ENCODE measurements around the gene RAB31.

The RAB31 gene

DNA sequence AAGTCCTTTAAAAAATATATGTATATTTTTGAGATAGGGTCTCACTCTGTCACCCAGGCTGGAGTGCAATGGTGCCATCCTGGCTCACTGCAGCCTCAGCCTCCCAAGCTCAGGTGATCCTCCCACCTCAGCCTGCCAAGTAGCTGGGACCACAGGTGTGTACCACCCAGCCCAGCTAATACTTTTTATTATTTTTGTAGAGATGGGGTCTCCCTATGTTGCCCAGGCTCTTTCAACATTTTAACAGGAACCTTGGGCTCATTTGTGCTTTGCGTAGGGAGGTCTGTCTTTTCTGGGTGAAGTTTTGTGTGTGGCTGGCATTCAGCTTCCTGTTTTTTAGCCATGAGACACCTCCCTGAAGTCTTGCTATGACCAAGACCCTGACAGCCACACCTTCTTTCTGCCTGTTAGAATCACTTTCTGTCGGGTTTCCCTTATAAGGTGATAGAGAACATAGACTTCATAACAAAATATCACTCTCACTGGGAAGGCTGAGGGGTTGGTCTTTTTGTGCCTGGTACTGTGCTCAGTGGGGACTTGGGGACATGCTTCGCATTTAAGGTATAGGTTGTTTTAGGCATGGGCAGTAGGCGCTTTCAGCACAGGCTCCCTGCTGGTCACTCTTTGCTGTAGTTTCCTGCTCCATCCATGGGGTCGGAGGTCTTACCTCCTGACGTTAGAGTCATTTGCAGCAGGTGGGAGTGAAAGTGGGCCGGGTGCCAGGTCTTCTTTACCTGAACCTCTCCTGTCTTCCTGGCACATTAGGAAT, 3.4 kb downstream of the RAB31 start:
- no peaks in the 10 kb centered on the region for H3K9me3 Mint-ChIP-seq
- peaks cover 82% of the 10 kb centered on the region for H3K4me1 Mint-ChIP-seq (ENCODE audit: low read depth)
- H3K27ac Mint-ChIP-seq = peak overlapping the region; percentile 85
- peaks cover 72% of the 10 kb centered on the region for H3K36me3 Mint-ChIP-seq (ENCODE audit: low read depth)
- intact Hi-C loops (cut with micrococcal nuclease) = loop anchor here (10.0 kb wide), 1 partner anchor 813 kb away; the partner anchor contains the start of gene NAPG
- peak overlapping the region; percentile 96 for H3K4me3 Mint-ChIP-seq
- no peaks in the 10 kb centered on the region for H3K27me3 Mint-ChIP-seq

DNA sequence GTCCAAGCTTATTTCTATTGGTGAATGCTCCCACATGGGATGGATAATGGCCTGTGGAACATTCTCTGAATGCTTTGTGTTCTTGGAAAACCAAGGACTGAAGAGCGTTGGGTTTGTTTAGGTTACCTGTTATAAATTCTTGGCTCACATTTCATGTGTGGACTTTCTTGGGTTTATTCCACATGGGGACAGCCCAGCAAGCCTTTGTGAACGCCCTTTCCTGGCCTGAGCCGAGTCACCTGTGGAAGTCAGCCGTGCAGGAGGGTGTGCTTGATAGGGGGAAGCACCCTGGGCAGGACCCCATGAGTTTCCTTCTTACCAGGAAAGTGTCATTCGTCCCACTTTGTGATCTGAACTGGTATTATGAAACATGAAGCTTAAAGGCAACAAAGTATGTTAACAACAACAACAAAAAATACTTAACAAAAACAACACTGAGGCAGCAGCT, 4.1 kb downstream of the RAB31 start:
- H3K27ac Mint-ChIP-seq = peak overlapping the region; percentile 85
- H3K4me1 Mint-ChIP-seq (ENCODE audit: low read depth) = peaks cover 82% of the 10 kb centered on the region
- H3K36me3 Mint-ChIP-seq (ENCODE audit: low read depth) = peaks cover 77% of the 10 kb centered on the region
- no peaks in the 10 kb centered on the region for H3K9me3 Mint-ChIP-seq
- H3K27me3 Mint-ChIP-seq = no peaks in the 10 kb centered on the region
- intact Hi-C loops (cut with micrococcal nuclease) = loop anchor here (10.0 kb wide), 1 partner anchor 813 kb away; the partner anchor contains the start of gene NAPG
- peak overlapping the region; percentile 96 for H3K4me3 Mint-ChIP-seq

DNA sequence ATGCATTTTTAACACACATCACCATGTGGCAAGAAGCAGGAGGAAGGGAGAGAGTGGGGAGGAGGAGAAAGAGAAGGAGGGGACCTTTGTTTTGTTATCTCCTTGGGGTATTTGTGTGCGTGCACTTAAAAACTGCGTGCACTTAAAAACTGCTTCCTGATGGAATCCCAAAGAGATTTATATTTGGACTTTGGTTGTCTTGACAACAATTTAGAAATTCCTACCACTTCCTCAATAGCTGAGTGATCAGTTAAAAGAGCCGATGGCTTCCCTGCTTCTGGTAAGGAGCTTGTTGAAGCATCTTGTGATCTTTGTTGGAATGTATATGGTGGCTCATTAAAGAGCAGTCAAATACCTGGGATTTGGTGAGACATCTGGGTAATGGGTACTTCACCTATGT, 4.5 kb downstream of the RAB31 start:
- Mint-ChIP-seq H3K4me3 (peak overlapping the region; percentile 96), H3K9me3 (no peaks in the 10 kb centered on the region)
- intact Hi-C loops (cut with micrococcal nuclease) = loop anchor here (10.0 kb wide), 1 partner anchor 812 kb away; the partner anchor contains the start of gene NAPG

DNA sequence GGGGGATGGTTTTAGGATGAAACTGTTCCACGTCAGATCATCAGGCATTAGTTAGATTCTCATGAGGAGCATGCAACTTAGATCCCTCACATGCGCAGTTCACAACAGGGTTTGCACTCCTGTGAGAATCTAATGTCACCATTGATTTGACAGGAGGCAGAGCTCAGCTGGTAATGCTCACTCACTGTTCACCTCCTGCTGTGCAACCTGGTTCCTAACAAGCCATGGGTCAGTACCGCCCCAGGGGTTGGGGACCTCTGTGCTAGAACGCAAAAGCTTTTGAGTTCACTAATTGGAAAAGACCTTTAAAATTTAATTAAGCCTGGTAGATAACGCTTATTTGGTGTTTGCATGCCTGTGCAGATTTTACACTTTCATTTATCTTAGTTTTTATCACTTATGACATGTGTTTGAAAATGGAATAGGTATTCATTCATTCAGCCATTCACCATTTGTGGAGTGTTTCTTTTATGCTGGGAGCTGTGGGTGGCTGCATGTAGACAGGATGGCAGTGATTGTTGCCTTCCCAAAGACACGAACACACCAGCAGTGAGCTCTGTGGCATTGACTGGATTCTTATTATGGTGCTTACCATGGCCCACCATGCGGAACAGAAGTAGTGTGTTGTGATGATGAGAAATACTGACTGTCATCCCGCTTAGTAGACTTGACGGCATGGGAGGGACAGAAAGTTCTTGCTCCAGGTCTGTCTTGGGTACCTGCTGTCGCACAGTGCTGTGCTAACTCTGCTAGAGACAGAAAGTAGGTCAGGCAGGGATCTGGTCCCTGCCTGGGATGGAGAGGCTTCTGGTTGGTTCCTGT, 6.4 kb downstream of the RAB31 start:
- H3K27ac Mint-ChIP-seq = peak overlapping the region; percentile 85
- intact Hi-C loops (cut with micrococcal nuclease) = loop anchor here (10.0 kb wide), 1 partner anchor 810 kb away; the partner anchor contains the start of gene NAPG
- H3K36me3 Mint-ChIP-seq (ENCODE audit: low read depth) = peaks cover 80% of the 10 kb centered on the region
- H3K9me3 Mint-ChIP-seq = no peaks in the 10 kb centered on the region
- H3K27me3 Mint-ChIP-seq = no peaks in the 10 kb centered on the region
- peak overlapping the region; percentile 13 for H3K4me3 Mint-ChIP-seq
- H3K4me1 Mint-ChIP-seq (ENCODE audit: low read depth) = peaks cover 83% of the 10 kb centered on the region

More for the DNA sequence above, 4.5 kb downstream of the RAB31 start:
- Mint-ChIP-seq H3K36me3 (ENCODE audit: low read depth) (peaks cover 82% of the 10 kb centered on the region), H3K4me1 (ENCODE audit: low read depth) (peaks cover 82% of the 10 kb centered on the region), H3K27me3 (no peaks in the 10 kb centered on the region), H3K27ac (peak overlapping the region; percentile 85)

DNA sequence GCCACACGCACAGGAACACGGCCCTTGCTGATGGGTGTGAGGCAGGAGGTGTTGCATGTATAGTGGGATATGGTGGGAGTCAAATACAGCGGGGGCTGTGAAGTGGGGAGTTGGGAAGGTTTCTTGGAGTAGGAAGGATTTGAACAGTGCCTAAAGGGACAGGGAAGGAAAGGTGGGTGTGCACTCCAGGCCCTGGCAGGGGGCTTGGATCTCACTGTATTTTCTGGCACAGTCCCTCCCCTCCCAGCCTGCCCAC, 6.9 kb downstream of the RAB31 start:
- intact Hi-C loops (cut with micrococcal nuclease) = loop anchor here (10.0 kb wide), 1 partner anchor 810 kb away; the partner anchor contains the start of gene NAPG
- H3K4me3 Mint-ChIP-seq = peak overlapping the region; percentile 13
- peaks cover 80% of the 10 kb centered on the region for H3K36me3 Mint-ChIP-seq (ENCODE audit: low read depth)
- H3K9me3 Mint-ChIP-seq = no peaks in the 10 kb centered on the region
- H3K27ac Mint-ChIP-seq = peak overlapping the region; percentile 85
- peaks cover 82% of the 10 kb centered on the region for H3K4me1 Mint-ChIP-seq (ENCODE audit: low read depth)
- H3K27me3 Mint-ChIP-seq = no peaks in the 10 kb centered on the region

DNA sequence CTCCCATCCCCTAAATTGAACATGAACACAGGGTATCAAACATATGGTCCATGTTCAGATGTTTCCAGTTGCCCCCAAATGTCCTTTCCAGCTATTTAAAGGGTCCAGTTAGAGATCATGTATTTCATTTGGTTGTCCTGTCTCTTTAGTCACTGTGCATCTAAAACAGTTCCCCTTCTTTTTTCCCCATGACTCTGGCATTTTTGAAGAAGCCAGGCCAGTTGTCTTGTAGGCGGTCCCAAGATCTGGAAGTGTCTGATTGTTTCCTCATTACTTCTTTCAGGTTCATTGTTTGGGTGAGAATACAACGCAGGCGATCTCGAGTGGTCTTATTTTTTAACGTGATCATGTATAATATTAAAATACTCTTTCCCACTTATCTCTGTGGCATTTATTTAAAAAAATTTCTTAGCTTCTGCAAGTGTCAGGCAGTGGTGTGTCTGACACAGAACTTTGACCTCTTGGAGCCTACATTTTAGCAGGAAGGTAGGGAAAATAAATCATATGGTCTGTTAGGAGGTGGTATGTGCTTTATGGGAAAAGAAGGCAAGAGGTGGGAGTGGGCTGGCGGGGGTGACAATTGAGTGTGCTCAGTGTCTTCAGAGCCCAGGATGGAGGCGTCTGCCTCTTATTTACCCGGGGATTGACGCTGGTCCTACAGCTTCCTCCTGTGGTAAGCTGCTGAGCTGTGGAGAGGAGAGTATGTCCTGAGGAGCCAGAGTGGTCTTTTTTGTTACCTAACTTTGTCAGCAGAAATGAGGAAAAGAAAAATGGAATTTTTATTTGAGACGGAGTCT, 8.1 kb downstream of the RAB31 start:
- no peaks in the 10 kb centered on the region for H3K9me3 Mint-ChIP-seq
- peak overlapping the region; percentile 85 for H3K27ac Mint-ChIP-seq
- H3K27me3 Mint-ChIP-seq = no peaks in the 10 kb centered on the region
- peak overlapping the region; percentile 58 for H3K4me3 Mint-ChIP-seq
- peaks cover 82% of the 10 kb centered on the region for H3K4me1 Mint-ChIP-seq (ENCODE audit: low read depth)
- H3K36me3 Mint-ChIP-seq (ENCODE audit: low read depth) = peaks cover 81% of the 10 kb centered on the region
- intact Hi-C loops (cut with micrococcal nuclease) = loop anchor here (10.0 kb wide), 1 partner anchor 809 kb away; the partner anchor contains the start of gene NAPG

DNA sequence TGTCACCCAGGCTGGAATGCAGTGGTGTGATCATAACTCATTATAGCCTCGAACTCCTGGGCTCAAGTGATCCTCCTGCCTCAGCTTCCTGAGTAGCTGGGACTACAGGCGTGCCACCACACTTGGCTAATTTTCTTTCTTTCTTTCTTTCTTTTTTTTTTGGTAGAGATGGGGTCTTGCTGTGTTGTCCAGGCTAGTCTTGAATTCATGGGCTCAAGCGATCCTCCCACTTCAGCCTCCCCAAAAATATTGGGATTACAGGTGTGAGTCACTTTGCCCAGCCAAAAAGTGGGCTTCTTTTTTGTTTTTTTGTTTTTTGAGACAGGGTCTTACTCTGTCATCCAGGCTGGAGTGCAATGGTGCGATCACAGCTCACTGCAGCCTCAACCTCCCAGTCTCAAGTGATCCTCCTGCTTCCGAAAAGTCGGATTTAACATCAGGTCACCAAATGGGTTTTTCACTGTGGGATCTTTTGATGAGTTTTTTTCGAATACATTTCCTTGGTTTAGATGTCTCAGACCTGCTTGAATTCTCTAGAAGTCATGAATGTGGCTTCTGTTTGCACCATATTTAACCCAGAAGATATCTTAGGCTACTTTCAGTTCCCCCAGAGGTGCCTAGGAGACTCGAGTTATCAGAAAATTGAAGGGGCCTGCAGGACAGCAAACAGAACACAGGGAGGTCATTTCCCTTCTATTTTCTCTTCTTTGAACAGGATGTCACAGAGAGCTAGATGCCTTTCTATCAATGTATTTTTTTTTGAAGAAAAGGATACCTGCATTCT, 8.9 kb downstream of the RAB31 start:
- H3K4me1 Mint-ChIP-seq (ENCODE audit: low read depth) = peaks cover 82% of the 10 kb centered on the region
- H3K9me3 Mint-ChIP-seq = no peaks in the 10 kb centered on the region
- H3K4me3 Mint-ChIP-seq = peak overlapping the region; percentile 58
- intact Hi-C loops (cut with micrococcal nuclease) = loop anchor here (10.0 kb wide), 1 partner anchor 808 kb away; the partner anchor contains the start of gene NAPG
- peak overlapping the region; percentile 85 for H3K27ac Mint-ChIP-seq
- H3K36me3 Mint-ChIP-seq (ENCODE audit: low read depth) = peaks cover 82% of the 10 kb centered on the region
- no peaks in the 10 kb centered on the region for H3K27me3 Mint-ChIP-seq

DNA sequence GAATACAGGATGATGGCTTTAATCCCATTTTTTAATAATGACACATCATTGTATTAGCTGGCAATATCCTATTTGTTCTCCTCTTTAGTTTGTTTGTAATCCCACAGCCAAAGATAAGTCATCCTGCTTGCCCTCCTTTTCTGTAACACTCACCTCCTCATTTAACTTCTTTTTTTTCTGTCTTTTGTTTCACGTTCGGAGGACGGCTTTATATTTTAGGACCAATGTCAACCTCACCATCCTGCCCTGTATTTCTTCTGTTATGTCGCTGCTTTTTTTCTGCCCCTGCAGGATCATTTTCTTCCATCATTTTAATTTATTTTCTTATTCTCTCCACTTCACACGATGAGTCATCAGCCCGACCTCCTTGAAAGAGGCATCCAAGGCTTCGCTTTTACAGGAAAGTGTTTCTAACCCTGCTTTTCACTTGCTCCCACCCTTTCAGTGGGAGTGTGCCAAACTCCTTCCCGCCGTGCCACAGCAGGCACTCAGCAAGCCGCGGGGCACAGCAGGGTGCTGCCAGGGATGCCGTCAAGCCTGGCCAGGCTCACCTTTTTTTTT, 11.4 kb downstream of the RAB31 start:
- no peaks in the 10 kb centered on the region for H3K27me3 Mint-ChIP-seq
- H3K4me3 Mint-ChIP-seq = no peak overlapping the region
- peaks cover 78% of the 10 kb centered on the region for H3K36me3 Mint-ChIP-seq (ENCODE audit: low read depth)
- no peaks in the 10 kb centered on the region for H3K9me3 Mint-ChIP-seq
- no peak overlapping the region for H3K27ac Mint-ChIP-seq
- intact Hi-C loops (cut with micrococcal nuclease) = loop anchor here (10.0 kb wide), 1 partner anchor 805 kb away; the partner anchor contains the start of gene NAPG
- H3K4me1 Mint-ChIP-seq (ENCODE audit: low read depth) = peaks cover 61% of the 10 kb centered on the region

DNA sequence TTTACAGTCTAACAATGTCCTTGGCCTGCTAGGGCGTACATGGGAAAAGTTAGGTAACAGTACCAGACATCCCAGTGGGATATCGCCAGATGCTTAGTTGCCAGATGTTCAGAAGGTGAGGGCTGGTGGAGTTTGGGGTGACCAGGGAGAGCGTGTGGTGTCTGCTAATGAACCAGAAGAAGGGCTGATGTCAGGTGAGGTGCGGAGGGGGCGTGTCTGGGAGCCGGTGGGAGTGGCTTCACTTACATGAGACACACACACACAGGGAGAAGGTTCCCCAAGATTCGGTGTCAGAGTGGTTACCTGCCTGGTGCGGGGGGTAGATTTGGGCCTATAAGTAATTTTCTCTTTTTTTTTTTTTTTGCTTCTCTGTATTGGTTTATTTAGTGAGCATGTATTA, 12.2 kb downstream of the RAB31 start:
- H3K27me3 Mint-ChIP-seq = no peaks in the 10 kb centered on the region
- H3K36me3 Mint-ChIP-seq (ENCODE audit: low read depth) = peaks cover 77% of the 10 kb centered on the region

DNA sequence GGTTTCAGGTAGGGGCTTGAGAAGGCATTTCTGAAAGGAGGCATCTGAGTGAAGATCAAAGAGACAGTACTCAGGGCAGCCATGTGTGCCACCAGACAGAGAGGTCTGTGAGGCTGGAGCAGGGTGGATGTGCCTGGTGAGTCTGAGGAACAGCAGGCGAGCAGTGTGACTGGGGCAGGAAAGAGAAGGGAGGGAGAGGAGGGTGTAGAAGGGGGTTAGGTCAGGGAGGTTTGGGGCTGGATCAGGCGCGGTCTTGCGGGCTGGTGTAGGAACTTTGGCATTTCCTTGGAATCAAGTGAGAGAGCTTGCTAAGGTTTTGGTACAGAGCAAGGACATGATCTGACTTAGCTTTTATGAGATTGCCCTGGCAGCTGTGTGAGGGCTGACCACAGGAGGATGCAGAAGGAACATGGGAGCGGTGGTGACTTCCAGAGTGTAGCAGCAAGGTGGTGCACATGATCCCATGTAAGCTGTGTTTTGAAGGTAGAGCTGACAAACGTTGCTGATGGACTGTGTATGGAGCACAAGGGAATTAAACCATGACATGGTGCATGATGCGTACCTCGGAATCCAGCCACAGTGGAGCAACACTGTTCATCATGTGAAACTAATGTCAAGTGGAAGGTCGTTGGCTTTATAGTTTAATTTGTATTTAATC, 13.9 kb downstream of the RAB31 start:
- Mint-ChIP-seq H3K27me3 (no peaks in the 10 kb centered on the region), H3K4me1 (ENCODE audit: low read depth) (peaks cover 46% of the 10 kb centered on the region), H3K36me3 (ENCODE audit: low read depth) (peaks cover 81% of the 10 kb centered on the region), H3K27ac (peak overlapping the region; percentile 7), H3K9me3 (no peaks in the 10 kb centered on the region), H3K4me3 (no peak overlapping the region)
- intact Hi-C loops (cut with micrococcal nuclease) = no loop called here

More for the DNA sequence above, 12.2 kb downstream of the RAB31 start:
- Mint-ChIP-seq H3K9me3 (no peaks in the 10 kb centered on the region), H3K27ac (peak overlapping the region; percentile 1), H3K4me1 (ENCODE audit: low read depth) (peaks cover 53% of the 10 kb centered on the region), H3K4me3 (no peak overlapping the region)
- intact Hi-C loops (cut with micrococcal nuclease) = no loop called here

DNA sequence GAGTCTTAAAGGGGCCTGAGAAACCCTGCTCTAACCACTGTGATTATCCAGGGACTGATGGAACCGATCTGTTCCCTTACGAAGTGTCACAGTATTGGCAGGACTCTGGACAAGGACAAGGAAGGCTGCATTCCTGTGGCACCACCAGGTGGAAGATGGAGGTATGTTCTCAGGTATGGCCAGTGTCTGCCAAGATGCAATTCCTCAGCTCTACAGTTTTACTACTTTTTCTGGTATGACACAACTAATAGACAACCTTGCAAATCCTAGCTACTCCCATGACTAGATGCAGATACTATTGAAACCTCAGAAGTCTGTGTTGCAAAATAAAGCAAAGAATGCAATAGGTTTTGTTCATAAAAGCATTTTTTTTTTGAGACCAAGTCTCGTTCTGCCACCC, 14.6 kb downstream of the RAB31 start:
- H3K4me3 Mint-ChIP-seq = no peak overlapping the region
- no peaks in the 10 kb centered on the region for H3K9me3 Mint-ChIP-seq
- H3K36me3 Mint-ChIP-seq (ENCODE audit: low read depth) = peaks cover 78% of the 10 kb centered on the region
- no peaks in the 10 kb centered on the region for H3K27me3 Mint-ChIP-seq
- intact Hi-C loops (cut with micrococcal nuclease) = no loop called here
- no peak overlapping the region for H3K27ac Mint-ChIP-seq
- peaks cover 43% of the 10 kb centered on the region for H3K4me1 Mint-ChIP-seq (ENCODE audit: low read depth)

DNA sequence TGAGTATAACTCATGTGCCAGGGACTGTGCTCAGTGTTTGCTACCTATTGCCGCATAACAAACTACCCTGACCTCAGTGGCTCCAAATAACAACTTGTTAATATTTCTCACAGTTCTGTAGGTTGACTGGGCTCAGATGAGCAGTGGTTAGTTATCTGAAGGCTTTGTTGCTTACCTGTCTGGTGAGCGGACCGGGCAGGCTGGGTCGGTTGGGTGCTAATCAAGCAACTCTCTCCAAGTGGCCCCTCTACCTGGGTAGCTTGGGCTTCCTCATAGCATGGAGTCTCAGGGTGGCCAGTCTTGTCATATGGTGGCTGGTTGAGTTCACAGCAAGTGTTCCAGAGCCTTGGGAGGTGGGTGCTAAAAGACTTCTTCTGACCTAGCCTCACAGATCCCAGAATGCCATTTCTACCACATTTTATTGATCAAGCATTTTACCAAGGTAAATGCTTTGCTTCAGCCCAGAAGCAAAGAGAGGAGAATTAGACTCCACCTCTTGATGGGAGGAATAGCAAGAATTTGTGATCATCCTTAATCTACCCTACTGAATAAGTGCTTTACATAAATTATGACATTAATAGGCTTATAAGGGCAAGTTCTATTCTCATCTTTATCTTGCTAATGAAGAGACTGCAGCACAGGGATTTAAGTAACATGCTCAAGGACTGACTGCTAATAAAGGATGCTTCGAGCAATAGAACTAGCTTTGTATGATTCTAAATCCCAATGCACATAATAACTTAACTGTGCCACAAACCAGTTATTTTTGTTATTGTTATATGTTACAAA, 16.9 kb downstream of the RAB31 start:
- intact Hi-C loops (cut with micrococcal nuclease) = no loop called here

More for the DNA sequence above, 16.9 kb downstream of the RAB31 start:
- no peaks in the 10 kb centered on the region for H3K27me3 Mint-ChIP-seq
- H3K9me3 Mint-ChIP-seq = no peaks in the 10 kb centered on the region
- peaks cover 75% of the 10 kb centered on the region for H3K36me3 Mint-ChIP-seq (ENCODE audit: low read depth)
- H3K27ac Mint-ChIP-seq = no peak overlapping the region
- no peak overlapping the region for H3K4me3 Mint-ChIP-seq
- H3K4me1 Mint-ChIP-seq (ENCODE audit: low read depth) = peaks cover 38% of the 10 kb centered on the region

All from dendritic cell treated with granulocyte-macrophage colony-stimulating factor and Interleukin-4, amounts not matched to agents 40 ng/mL and 50 ng/mL, for 4 days (primary cell).